ENCODE data around the gene UBXN11. TPM values are rescaled to one million over a fixed set of nuclear protein-coding genes. Genes with fewer than 3 reads are reported as not detected.

The UBXN11 gene
- polyA plus RNA-seq, 1 of the 3 experiments (the other 2 are of a cell fraction), result 30.6 TPM

DNA sequence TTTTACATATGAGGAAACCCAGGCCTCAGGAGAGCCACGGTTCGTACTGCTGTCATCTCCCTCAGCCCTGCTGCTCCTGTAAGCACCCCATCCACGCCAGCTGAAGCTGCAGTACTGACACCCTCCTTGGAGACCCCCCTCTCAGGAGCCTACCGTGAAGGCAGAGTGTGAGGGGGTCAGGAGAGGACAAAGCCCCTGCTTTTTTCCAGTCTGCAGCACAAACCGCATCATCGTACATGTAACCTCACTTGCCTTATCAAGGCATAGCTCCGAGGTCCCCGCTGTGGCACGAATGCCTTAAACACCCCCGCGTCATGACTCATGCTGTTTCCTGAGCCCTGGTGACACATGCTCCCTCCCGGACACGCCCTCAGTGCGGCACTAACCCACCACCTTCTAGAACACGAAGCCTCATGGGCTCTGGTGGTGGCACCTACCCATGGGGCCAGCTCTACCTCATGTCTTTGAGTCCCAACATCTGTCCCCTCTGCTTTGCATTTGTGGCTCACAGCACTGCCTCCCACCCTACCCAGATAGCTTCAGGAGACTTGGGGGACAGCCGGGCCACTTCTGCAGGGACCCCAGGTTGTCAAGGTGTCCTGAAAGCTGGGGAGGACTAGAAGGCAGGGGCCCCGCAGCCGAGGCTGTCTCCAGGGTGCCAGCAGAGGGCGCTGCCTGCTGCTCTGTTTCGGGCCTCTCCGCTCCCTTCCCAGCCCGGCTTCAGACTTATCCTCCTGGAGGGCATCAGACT lies 21.7 kb downstream of the UBXN11 start:
- Histone ChIP-seq H3F3A (replicated peaks; ENCODE audit: insufficient read depth) (peaks cover 19% of the 10 kb centered on the region), H3K4me1 (ENCODE audit: control insufficient read depth in 1 of 2, insufficient read depth in 2 of 2, low read depth in 1 of 2, low read length in 1 of 2) (peaks cover 28 to 33% of the 10 kb centered on the region in 2 experiments; a peak in 3 of 4 replicates), H3K27ac (ENCODE audit: low read depth in 2 of 2, low read length in 1 of 2) (peak overlapping the region in 1 of 2 experiments; percentile 50; a peak in 2 of 4 replicates), H3K36me3 (replicated peaks in 1 of 2; ENCODE audit: control insufficient read depth in 1 of 2, insufficient read depth in 2 of 2, low read length in 1 of 2) (peaks cover 9 to 11% of the 10 kb centered on the region in 2 experiments), H3K27me3 (ENCODE audit: insufficient read depth) (no peaks in the 10 kb centered on the region), H3K79me2 (ENCODE audit: insufficient read depth) (peaks cover 48% of the 10 kb centered on the region), H3K9me2 (no peaks in the 10 kb centered on the region), H2AFZ (ENCODE audit: low read depth) (no peak overlapping the region), H3K9me3 (no peaks in the 10 kb centered on the region), H3K9ac (no peak overlapping the region), H3K4me3 (ENCODE audit: low read depth in 2 of 2, low read length in 1 of 2) (no peak overlapping the region; a peak in 1 of 4 replicates), H4K20me1 (ENCODE audit: insufficient read depth) (peaks cover 33% of the 10 kb centered on the region), H3K4me2 (peak overlapping the region; percentile 56; the same call in 1 of the 2 replicates)
- ChIA-PET CTCF (interaction anchor here (0.6 to 10.7 kb wide), 32 partner anchors 9 to 154 kb away, joined by 3 to 213 read pairs (median 6); partner anchors contain the start of genes CD52, CEP85, LIN28A and UBXN11), POLR2A (interaction anchor here (0.5 kb wide), 1 partner anchor 79 kb away, joined by 5 read pairs; no protein-coding TSS in a partner anchor)
- DNase-seq, result peak; percentile 84
- 43% methylated on average over 19 of the region's 22 CpGs for WGBS (ENCODE audit: low lambda C conversion rate)
- TF ChIP-seq, protein P1, sequence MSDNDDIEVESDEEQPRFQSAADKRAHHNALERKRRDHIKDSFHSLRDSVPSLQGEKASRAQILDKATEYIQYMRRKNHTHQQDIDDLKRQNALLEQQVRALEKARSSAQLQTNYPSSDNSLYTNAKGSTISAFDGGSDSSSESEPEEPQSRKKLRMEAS (IDR thresholded peaks at IDR 0.05; ENCODE audit: low read depth), result peak; percentile 92
- TF ChIP-seq RAD21 (IDR thresholded peaks at IDR 0.05; ENCODE audit: low read length) (peak; percentile 66), TAF1 (IDR thresholded peaks at IDR 0.05; ENCODE audit: borderline replicate concordance, low read depth, low read length) (no peak), GABPA (IDR thresholded peaks at IDR 0.05; ENCODE audit: low read depth) (no peak), TCF12 (IDR thresholded peaks at IDR 0.05) (0 out of 2 replicates have a peak, but pooled peaks have one; percentile 6), JUND (IDR thresholded peaks at IDR 0.05) (peak; percentile 42; the same call in 1 of the 2 replicates), SMC3 (IDR thresholded peaks at IDR 0.05; ENCODE audit: low read depth, low read length) (peak; percentile 63), FOSL2 (IDR thresholded peaks at IDR 0.05; ENCODE audit: borderline replicate concordance, low read depth) (peak; percentile 80)
- TF ChIP-seq, protein P2, sequence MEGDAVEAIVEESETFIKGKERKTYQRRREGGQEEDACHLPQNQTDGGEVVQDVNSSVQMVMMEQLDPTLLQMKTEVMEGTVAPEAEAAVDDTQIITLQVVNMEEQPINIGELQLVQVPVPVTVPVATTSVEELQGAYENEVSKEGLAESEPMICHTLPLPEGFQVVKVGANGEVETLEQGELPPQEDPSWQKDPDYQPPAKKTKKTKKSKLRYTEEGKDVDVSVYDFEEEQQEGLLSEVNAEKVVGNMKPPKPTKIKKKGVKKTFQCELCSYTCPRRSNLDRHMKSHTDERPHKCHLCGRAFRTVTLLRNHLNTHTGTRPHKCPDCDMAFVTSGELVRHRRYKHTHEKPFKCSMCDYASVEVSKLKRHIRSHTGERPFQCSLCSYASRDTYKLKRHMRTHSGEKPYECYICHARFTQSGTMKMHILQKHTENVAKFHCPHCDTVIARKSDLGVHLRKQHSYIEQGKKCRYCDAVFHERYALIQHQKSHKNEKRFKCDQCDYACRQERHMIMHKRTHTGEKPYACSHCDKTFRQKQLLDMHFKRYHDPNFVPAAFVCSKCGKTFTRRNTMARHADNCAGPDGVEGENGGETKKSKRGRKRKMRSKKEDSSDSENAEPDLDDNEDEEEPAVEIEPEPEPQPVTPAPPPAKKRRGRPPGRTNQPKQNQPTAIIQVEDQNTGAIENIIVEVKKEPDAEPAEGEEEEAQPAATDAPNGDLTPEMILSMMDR (IDR thresholded peaks at IDR 0.05), result peak; percentile 75

DNA sequence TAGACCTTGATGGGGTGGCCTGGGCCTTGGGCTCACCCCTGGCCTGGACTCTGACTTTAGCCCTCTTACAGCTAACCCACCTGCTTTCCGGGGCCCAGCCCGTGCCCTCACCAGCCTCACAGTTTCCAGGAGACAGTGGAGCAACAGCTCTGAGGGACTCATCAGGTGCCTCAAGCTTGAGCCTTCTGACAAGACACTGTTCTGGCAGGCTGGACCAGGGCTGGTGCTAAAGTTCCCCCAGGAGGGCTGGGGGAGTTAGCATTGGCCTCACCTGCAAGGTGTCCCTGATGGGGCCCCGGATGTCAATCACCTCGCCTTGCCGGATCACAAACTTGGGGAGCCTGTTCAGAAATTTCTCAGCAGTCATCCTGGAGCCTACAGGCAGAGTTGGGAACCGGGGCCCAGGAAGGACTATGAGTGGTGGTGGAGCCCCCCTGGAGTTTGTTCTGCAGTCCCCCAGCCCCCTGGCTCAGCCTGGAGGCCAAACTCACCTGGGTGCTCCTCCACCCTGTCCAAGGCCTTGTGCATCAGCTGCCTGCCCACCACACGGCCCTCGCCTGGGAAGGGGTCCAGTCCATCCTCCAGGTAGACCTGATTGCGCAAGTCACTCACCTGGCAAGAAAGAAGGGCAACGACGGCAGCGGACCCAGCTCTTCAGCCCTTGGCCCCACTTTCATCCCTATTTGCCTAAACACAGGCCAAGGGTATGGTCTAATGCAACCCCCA lies 22.4 kb downstream of the UBXN11 start:
- CTCF ChIA-PET, result interaction anchor here (0.7 to 10.7 kb wide), 18 partner anchors 8 to 139 kb away, joined by 3 to 213 read pairs (median 12); partner anchors contain the start of genes CD52 and CEP85
- H3K9me3 ChIP-seq, result no peaks in the 10 kb centered on the region
- peaks cover 54% of the 10 kb centered on the region for H3K79me2 ChIP-seq (ENCODE audit: insufficient read depth)
- H2AFZ ChIP-seq (ENCODE audit: low read depth), result no peak overlapping the region
- no peak for DNase-seq
- H4K20me1 ChIP-seq (ENCODE audit: insufficient read depth), result peaks cover 33% of the 10 kb centered on the region
- H3K4me1 ChIP-seq (ENCODE audit: control insufficient read depth in 1 of 2, insufficient read depth in 2 of 2, low read depth in 1 of 2, low read length in 1 of 2), result peaks cover 28 to 38% of the 10 kb centered on the region in 2 experiments; a peak in 3 of 4 replicates
- no peak overlapping the region for H3K4me3 ChIP-seq (ENCODE audit: low read depth in 2 of 2, low read length in 1 of 2)
- POLR2A ChIA-PET, result no interaction called here
- no peaks in the 10 kb centered on the region for H3K27me3 ChIP-seq (ENCODE audit: insufficient read depth)
- H3K9me2 ChIP-seq, result no peaks in the 10 kb centered on the region
- H3K27ac ChIP-seq (ENCODE audit: low read depth in 2 of 2, low read length in 1 of 2), result peak overlapping the region in 1 of 2 experiments; percentile 50; a peak in 2 of 4 replicates
- H3K9ac ChIP-seq, result no peak overlapping the region
- peaks cover 9 to 11% of the 10 kb centered on the region in 2 experiments for H3K36me3 ChIP-seq (replicated peaks in 1 of 2; ENCODE audit: control insufficient read depth in 1 of 2, insufficient read depth in 2 of 2, low read length in 1 of 2)
- H3K4me2 ChIP-seq, result peak overlapping the region; percentile 56; the same call in 1 of the 2 replicates
- 96% methylated on average over 4 of the region's 12 CpGs for WGBS (ENCODE audit: low lambda C conversion rate)
- peaks cover 24% of the 10 kb centered on the region for H3F3A ChIP-seq (replicated peaks; ENCODE audit: insufficient read depth)
- no peak for TF ChIP-seq MXI1 (IDR thresholded peaks at IDR 0.05; ENCODE audit: low read depth, low read length)
- no peak for TF ChIP-seq RFX5 (IDR thresholded peaks at IDR 0.05; ENCODE audit: low read length)
- TF ChIP-seq TCF12 (IDR thresholded peaks at IDR 0.05), result no peak
- TF ChIP-seq FOXJ3 (CRISPR knock-in tag; IDR thresholded peaks at IDR 0.05), result no peak
- TF ChIP-seq FOXM1 (IDR thresholded peaks at IDR 0.05; ENCODE audit: low read depth), result no peak
- no peak for TF ChIP-seq GABPA (IDR thresholded peaks at IDR 0.05; ENCODE audit: low read depth)
- no peak for TF ChIP-seq EZH2phosphoT487 (IDR thresholded peaks at IDR 0.05; ENCODE audit: borderline replicate concordance, low read depth)
- no peak for TF ChIP-seq NFIC (IDR thresholded peaks at IDR 0.05; ENCODE audit: borderline replicate concordance)
- TF ChIP-seq, protein P2 (IDR thresholded peaks at IDR 0.05), result no peak
- TF ChIP-seq, protein P3, sequence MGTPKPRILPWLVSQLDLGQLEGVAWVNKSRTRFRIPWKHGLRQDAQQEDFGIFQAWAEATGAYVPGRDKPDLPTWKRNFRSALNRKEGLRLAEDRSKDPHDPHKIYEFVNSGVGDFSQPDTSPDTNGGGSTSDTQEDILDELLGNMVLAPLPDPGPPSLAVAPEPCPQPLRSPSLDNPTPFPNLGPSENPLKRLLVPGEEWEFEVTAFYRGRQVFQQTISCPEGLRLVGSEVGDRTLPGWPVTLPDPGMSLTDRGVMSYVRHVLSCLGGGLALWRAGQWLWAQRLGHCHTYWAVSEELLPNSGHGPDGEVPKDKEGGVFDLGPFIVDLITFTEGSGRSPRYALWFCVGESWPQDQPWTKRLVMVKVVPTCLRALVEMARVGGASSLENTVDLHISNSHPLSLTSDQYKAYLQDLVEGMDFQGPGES (IDR thresholded peaks at IDR 0.05; ENCODE audit: low read depth, low read length), result no peak
- TF ChIP-seq CHD2 (IDR thresholded peaks at IDR 0.05; ENCODE audit: low read length, partially characterized antibody), result no peak
